GM19455 (cell line): ENCODE results near the gene LPXN.
"Not testable (repeated sequence)": the region's sequence is repeated elsewhere in the genome, so short reads cannot be mapped to it uniquely, and the experiment has no call there.

Experiments used
- ATAC-seq: cut with Tn5 transposase; IDR thresholded peaks from one replicate; pipeline ENCODE4 v1.9.1; 2021; ENCODE audit not compliant: unreplicated experiment

Gene LPXN

GRCh38 chr11:58579192-58580129 lies 3.8 kb upstream of the LPXN start:
- peak; percentile 50 for ATAC-seq

DNA sequence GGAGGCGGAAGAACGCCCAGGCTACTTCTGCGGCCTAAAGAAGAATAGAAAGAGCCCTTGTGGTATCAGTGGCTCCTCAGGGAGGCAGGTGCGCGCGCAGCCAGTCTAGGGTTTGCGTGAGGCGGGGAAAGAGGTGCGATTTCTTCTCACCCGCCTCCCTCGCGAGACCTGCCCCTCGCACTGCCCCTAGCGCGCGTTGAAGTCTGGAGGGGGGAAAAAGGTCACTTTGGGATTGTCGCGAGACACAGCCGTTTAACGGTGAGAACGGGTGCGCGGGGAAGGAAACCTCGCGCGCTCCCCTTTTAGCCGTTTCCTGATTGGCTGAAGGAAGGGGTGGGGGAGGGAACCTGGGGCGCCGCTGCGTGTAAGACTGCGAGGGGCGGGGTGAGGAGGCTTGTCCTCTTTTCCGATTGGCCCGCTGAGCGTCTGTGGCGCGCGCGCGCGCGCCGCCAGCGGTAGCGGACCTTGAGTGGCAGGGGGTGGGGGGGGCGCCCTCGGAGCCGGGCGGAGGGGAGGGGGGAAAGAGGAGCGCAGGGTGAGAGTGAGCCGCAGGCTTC lies 3.1 kb upstream of the LPXN start, which contains the start of gene ZFP91:
ZFP91 (plus strand) TSS at position 429 of the 557 bp plus-strand sequence. CDS start 219 bp downstream, outside the sequence.
- peak; percentile 38 for ATAC-seq

- peak; percentile 35 for ATAC-seq
Measured at GRCh38 chr11:58578136-58578634, 2.5 kb upstream of the LPXN start.

- peak; percentile 45 for ATAC-seq
Measured at GRCh38 chr11:58577555-58578135, 2.0 kb upstream of the LPXN start.

DNA sequence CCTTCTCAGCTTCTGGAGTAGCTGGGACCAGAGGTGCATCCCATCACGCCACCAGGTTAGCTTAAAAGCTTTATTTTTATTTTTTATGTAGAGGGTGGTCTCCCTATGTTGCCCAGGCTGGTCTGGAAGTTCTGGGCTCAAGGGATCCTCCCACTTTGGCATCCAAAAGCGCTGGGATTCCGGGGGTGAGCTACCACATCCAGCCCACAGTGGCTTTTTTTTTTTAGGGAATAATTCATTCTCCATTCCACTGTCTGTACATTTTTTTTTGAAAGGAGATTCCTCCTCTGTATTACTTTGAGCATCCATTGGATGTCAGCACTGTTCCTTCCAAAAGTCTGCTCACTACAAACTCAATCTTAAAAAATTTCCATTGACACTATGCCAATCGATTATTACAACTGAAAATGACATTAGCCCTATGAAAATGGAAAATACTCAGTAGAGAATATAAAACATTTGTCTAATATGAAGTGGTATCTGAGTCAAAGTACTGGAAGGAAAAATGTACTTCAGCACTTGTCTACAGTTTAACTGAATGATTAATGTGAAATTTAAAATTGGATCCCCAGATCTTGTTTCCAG lies 1.3 kb upstream of the LPXN start:
- no peak for ATAC-seq

DNA sequence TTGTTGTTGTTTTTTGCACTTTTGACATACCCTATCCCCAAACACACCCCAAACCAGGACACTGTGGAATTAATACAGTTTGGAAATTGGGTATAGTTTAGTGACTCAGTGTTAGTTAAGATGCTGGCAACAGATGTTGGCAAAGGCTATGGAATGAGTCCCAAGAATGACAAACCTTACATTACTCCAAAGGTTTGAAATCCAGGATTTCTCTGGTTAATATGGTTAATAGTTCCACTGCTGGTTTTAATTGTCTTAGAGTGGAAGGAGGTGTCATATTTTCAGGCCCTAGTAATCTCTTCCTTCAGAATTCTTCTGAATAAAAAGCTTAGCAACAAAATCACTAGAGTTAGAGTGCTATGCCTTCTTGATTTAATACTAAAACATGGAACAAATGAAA lies 775 bp downstream of the LPXN start:
- no peak for ATAC-seq

- no peak for ATAC-seq
Measured at GRCh38 chr11:58573451-58574104, 2.1 kb downstream of the LPXN start.

DNA sequence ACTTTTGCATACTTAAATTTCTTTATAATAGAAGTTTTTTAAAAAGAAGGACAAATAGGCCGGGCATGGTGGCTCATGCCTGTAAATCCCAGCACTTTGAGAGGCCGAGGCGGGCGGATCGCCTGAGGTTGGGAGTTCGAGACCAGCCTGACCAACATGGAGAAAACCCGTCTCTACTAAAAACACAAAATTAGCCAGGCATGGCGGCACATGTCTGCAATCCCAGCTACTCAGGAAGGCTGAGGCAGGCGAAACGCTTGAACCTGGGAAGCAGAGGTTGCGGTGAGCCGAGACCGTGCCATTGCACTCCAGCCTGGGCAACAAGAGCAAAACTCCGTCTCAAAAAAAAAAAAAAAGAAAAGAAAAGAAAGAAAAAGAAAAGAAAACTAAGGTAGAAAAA lies 2.8 kb downstream of the LPXN start:
- ATAC-seq = not testable (repeated sequence)

GRCh38 chr11:58567889-58568512 lies 7.7 kb downstream of the LPXN start:
- ATAC-seq = peak; percentile 92

GRCh38 chr11:58564231-58564630 lies 11.4 kb downstream of the LPXN start:
- no peak for ATAC-seq

- ATAC-seq = no peak
Measured at GRCh38 chr11:58562375-58562800, 13.3 kb downstream of the LPXN start.

GRCh38 chr11:58561394-58562098 lies 14.1 kb downstream of the LPXN start:
- ATAC-seq = no peak

- no peak for ATAC-seq
Measured at GRCh38 chr11:58560842-58561241, 14.8 kb downstream of the LPXN start.

- no peak for ATAC-seq
Measured at GRCh38 chr11:58549644-58550043, 26.0 kb downstream of the LPXN start.

GRCh38 chr11:58546841-58547240 lies 28.8 kb downstream of the LPXN start:
- no peak for ATAC-seq

GRCh38 chr11:58531865-58532341 lies 43.8 kb downstream of the LPXN start:
- ATAC-seq = no peak

GRCh38 chr11:58530236-58530635 lies 45.4 kb downstream of the LPXN start:
- ATAC-seq = no peak

DNA sequence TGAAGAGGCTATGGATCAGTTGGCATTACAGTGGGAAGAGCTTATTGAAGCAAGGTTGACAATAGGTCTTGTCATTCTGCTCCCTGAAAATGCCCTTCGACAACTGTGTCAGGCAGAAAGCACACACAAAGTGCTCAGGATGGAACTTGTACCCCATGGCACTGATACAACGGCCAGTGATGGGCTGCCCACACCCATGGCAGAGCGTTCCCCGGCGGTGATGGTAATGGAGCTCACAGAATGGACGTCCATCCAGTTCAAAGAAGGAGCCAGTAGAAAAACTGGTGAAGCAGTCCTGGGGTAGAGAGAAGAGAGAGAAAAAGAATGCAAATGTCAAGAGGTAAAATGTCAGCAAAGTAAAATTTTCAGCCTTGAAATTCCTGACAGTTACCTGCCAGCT lies 48.2 kb downstream of the LPXN start:
- no peak for ATAC-seq

DNA sequence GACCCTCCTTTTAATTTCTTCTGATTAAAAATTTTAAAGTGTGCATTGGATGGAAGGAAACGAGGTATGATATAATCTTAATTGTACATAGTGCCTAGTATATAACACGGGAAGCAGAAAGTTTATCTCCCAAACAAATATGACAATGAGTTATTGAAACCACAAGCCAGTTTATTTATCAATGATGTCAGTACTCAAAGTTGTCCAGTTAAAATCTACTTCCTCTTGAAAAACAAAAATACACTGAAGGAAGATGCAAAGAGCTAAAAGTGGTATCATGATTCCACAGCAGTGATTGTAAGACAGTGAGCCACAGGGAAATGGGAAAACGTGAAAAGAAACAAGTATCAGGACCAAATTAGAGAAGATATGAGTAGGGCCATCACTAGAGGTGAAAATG lies 48.9 kb downstream of the LPXN start:
- no peak for ATAC-seq
